Measurements from ENCODE around the gene MAD2L1BP.
A peak's percentile ranks its signal among the peaks of the same experiment; 100 is the strongest.
"Not testable (repeated sequence)": the region's sequence is repeated elsewhere in the genome, so short reads cannot be mapped to it uniquely, and the experiment has no call there.

MAD2L1BP gene

DNA sequence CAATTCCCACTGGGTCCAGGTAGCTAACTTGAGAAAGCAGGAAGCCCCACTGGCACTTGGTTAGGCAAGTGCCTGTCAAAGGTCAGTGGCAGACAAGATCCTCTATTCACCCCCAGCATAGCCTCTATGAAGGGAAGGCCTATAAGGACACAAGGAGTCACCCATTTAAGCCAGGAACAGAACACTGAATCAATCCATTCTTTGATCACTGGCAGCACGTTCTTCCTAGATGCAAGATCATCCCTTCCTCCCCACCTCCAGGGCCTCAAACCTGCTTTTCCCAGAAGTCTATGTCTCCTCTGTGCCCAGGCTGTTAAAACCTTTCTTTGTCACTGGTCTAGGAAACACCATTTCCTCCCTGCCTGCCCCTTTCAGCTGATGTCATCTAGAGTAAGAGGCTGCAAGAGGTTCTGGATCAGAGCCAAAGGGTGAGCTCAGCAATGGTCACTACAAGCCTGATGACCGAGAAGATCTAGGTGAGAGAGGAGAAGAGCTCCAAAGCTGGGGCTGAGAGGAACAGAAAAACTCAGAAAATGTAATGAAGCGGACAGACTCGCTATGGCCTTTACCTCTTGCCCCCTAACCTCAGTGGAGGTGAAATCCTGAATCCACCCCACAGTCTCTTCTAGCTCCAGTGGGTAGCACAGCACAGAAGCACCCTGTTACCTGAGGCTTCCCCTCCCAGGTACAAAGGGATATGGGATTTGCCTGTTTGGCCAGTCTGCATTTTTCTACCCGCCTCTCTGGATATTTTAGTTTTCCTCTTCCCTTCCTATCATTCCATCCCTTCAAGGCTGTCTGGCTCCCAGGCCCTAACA, 8.4 kb upstream of the MAD2L1BP start:
- DNase-seq (ENCODE audit: low spot score) = peak; percentile 62

DNA sequence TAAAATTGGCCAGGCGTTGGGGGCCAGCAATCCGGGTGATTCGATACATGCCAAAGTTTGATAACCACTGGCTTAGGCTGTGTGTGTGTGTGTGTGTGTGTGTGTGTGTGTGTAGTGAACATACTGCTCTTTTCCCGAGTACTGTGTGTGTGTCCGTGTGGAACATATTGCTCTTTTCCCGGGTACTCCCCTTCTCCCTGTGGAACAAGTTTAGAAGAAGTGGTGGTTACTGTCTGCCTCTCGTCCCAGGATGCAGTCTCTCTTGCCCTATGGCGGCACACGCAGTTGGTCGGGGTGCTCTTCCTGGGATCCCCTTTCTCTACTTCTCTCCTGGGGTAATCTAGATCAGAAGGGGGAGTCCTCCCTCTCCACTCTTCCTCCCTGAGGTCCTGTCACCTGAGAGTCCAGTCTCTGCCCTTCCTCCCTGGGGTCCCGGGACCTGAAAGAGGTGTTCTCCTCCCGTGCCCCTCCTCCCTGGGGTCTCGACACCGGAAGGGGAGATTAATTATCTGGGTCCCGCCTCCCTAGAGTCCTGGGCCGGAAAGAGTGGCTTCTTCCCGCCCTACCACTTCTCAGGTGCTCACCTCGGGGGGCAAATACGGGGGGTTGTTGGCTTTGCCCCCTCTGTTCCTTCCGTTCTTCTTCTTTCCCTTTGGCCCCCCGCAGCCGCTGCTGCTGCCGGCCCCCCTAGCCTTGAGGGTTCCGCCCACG, 7.1 kb upstream of the MAD2L1BP start:
- no peak for DNase-seq (ENCODE audit: low spot score)

DNA sequence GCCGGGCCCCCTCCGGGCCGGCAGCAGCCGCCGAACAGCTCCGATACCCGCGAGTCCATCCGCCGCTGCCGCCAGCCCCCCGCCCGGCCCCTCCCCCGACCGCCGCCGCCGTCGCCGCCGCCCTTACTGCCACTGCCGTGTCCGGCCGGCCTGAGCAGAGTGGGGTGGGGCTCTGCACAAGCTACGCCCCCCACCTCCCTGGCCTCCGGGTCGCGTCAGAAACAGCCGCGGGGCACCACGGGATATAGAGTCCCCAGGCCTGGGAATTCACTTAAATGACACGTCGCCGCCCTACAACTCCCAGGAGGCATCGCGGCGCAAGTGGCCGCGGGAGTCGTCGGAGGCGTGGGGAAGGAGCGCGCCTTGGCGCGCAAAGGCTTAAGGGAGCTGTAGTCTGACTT, 6.5 kb upstream of the MAD2L1BP start, which contains the start of gene GTPBP2:
Gene GTPBP2 (minus strand): TSS at position 161 of the 401 bp plus-strand sequence. CDS start 102 bp downstream, at position 59.
- DNase-seq (ENCODE audit: low spot score) = peak; percentile 100

DNA sequence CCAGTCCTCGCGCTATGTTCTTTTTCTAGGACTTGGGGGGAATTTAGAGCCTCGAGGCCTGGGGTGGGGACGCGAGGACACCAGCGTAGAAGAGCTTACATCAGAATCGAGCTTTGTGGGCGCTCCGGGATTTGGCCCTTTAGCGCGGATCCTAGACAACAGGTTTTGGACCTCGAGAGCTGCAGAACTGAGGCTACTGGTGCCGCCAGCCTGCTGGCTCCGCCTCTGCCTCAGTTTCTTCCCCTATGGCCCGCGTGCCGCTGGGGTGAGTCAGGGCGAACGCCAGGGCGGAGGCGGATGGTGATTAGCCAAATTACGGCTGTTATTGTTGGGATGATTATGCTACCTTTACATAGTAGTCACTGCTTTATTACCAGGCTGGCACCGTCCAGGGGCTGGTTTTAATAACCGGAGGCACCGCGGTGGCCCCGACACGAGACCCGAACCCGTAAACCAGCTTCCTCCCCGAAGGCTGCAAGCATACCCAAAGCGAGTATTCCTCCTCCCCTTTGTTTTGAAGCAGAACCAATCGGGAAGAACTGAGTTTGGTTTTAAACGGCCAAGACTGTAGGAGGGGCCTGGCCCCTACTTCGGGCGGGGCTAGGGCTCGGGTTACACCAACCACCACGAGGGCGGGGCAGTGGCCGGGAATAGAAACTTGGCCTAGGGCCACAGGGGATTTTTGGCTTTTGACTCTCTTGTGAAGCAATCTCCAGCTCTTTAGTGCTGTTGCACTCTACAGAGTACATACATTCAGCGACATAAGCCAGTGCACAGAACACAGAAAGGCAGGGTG, 5.9 kb upstream of the MAD2L1BP start:
- DNase-seq (ENCODE audit: low spot score) = peak; percentile 94

DNA sequence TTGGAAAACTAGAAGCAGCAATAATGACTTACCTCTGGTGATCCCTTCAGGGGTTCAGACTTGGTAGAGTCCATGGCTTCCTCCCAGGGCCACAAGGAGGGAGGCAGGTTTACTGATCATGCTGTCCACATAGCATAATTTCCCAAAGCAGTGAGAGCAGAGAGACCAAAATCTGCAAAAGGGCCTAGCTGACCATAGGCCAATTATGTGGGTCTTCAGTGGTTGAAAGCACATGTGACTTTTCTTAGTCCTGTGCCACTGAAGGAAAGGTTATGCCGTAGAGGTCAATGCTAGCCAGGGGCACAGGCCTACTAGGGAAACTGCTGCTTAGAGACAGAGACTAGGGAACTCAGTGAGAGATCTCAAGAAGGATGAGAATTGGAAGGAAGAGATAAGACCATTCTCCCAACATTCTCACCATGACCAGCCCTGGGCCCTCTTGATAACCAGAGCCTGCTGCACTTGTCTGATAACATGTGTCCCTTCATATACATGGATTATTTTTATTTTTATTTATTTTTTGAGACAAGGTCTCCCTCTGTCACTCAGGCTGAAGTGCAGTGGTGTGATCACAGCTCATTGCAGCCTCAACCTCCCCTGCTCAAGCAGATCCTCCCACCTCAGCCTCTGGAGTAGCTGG, 4.5 kb upstream of the MAD2L1BP start:
- DNase-seq (ENCODE audit: low spot score) = no peak

GRCh38 chr6:43633002-43633401, 2.6 kb upstream of the MAD2L1BP start:
- not testable (repeated sequence) for DNase-seq (ENCODE audit: low spot score)

DNA sequence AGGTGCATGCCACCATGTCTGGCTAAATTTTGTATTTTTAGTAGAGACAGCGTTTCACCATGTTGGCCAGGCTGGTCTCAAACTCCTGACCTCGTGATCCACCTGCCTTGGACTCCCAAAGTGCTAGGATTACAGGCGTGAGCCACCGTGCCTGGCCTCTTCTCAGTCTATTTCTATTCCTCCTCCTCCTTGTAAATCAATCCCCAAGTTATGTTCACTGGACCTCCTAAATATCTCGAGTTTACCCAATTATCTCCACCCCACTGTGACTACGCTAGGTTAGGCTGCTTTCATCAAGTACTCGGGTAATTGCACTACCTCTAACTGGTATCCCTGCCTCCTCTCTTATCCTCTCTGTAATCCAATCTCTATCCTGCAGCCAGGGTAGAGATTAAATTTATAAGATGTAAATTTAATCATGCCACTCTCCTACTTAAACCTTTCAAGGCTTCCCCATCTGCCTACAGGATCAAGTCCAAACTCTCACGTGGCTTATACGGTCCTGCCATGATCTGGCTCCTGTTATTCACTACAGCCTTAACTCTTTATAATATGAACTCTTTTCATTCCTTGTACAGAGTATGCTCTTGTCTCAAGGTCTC, 837 bp upstream of the MAD2L1BP start:
- DNase-seq (ENCODE audit: low spot score) = no peak

DNA sequence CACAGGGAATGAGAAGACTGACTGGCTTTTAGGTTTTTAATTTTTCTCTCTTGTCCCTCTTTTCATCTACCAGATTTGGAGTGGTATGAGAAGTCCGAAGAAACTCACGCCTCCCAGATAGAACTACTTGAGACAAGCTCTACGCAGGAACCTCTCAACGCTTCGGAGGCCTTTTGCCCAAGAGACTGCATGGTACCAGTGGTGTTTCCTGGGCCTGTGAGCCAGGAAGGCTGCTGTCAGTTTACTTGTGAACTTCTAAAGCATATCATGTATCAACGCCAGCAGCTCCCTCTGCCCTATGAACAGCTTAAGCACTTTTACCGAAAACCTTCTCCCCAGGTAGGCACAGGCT, 644 bp downstream of the MAD2L1BP start:
- no peak for DNase-seq (ENCODE audit: low spot score)

DNA sequence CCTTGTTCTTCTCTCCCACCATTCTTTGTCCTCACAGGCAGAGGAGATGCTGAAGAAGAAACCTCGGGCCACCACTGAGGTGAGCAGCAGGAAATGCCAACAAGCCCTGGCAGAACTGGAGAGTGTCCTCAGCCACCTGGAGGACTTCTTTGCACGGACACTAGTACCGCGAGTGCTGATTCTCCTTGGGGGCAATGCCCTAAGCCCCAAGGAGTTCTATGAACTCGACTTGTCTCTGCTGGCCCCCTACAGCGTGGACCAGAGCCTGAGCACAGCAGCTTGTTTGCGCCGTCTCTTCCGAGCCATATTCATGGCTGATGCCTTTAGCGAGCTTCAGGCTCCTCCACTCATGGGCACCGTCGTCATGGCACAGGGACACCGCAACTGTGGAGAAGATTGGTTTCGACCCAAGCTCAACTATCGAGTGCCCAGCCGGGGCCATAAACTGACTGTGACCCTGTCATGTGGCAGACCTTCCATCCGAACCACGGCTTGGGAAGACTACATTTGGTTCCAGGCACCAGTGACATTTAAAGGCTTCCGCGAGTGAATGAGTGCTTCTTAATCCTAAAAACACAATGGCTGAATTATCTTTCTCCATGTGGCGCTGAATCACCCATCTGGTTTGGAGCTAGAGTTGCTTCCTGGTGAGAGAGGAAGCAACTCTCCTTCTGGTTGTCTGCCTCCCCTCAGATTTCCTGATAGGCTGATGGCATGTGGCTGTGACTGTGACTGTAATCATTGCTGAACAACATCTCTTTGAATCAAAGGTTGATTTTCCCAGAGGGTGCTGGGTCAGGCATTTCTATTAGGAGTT, 4.6 kb downstream of the MAD2L1BP start:
- no peak for DNase-seq (ENCODE audit: low spot score)

- no peak for DNase-seq (ENCODE audit: low spot score)
Observed at GRCh38 chr6:43644940-43645612, 9.4 kb downstream of the MAD2L1BP start, which contains the start of gene RSPH9. TSS of gene RSPH9 (plus strand) at chr6:43645036. CDS start at chr6:43645099, 63 bp downstream.

DNA sequence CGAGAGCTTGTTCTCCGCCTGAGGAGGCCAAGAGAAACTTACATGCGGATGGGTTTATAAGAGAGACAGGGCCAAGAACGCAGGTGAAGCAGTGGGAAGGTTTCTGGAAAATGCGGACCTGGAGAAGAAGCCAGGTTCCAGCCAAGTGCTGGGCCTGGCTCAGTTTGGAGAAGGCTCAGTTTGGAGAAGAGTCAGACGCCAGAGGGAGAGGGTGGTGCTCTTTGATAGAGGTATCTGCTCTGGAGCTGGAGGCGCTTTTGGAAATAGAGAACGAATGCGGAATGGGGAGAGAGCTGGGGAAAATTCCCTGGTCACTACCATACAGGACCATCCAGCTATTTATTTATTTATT, 9.9 kb downstream of the MAD2L1BP start:
- no peak for DNase-seq (ENCODE audit: low spot score)

GRCh38 chr6:43647613-43648012, 12.0 kb downstream of the MAD2L1BP start:
- no peak for DNase-seq (ENCODE audit: low spot score)

DNA sequence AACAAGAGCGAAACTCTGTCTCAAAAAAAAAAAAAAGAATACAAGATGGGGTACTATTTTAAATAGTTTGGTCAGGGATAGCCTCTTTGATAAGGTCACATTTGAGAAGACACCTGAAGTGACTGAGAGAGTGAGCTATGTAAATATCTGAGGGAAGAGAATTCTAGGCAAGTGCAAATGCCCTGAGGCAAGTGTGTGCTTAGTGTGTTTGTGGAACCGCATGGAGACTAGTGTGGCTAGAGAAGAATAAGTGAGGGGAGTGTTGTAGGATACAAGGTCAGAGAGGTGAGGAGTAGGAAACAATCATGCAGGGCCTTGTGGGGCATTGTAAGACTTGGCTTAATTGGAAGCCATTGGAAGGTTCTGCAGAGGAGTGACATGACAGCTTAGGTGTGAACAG, 12.6 kb downstream of the MAD2L1BP start:
- DNase-seq (ENCODE audit: low spot score) = no peak

DNA sequence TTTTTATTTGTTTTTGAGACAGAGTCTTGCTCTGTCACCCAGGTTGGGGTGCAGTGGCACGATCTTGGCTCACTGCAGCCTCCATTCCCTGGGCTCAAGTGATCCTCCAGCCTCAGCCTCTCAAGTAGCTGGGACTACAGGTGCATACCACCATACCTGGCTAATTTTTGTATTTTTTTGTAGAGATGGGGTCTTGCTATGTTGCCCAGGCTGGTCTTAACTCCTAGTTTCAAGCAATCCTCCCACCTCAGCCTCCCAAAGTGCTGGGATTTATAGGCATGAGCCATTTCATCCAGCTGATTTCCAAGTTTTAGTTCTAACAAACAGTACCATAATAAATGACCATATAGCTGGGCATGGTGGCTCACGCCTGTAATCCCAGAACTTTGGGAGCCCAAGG, 17.2 kb downstream of the MAD2L1BP start:
- not testable (repeated sequence) for DNase-seq (ENCODE audit: low spot score)

GRCh38 chr6:43657221-43657802, 21.7 kb downstream of the MAD2L1BP start:
- DNase-seq (ENCODE audit: low spot score) = no peak

DNA sequence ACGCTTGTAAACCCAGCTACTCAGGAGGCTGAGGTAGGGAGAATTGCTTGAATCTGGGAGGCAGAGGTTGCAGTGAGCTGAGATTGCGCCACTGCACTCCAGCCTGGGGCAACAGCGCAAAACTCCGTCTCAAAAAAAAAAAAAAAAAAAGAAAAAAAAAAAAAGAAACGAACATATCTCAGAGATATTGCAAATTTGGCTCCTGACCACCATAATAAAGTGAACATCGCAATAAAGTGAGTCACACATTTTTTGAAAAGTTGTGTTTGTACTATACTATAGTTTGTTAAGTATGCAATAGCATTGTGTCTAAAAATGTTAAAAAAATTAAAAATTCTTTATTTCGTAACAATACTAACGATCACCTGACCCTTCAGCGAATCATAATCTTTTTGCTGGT, 22.5 kb downstream of the MAD2L1BP start:
- DNase-seq (ENCODE audit: low spot score) = no peak

- DNase-seq (ENCODE audit: low spot score) = not testable (repeated sequence)
Observed at GRCh38 chr6:43662948-43663347, 27.3 kb downstream of the MAD2L1BP start.

DNA sequence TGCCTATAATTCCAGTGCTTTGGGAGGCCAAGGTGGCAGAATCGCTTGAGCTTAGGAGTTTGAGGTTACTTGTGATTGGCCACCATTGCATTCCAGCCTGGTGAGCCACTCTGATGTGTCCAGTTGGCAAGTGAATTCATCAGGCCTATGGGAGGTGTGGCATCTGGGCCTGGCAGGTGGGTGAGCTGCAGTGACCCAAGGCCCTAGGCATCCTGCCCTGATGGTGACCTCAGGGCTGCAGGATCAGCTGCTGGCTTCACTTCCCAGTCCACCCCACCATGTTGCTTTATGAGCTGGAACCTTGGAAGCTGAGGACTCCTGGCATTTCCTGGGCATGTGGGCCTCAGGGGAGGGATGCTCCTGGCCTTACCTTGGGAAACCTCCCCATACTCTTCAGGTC, 29.7 kb downstream of the MAD2L1BP start:
- no peak for DNase-seq (ENCODE audit: low spot score)

GRCh38 chr6:43666196-43666920, 30.7 kb downstream of the MAD2L1BP start:
- DNase-seq (ENCODE audit: low spot score) = no peak

All from Ammon's horn (tissue), 1 donor.